Forelimb muscle (tissue), 1 donor: Measurements from ENCODE around the gene POLD4. TPM values are rescaled to one million over a fixed set of nuclear protein-coding genes. Genes with fewer than 3 reads are reported as not detected.
"Not testable (repeated sequence)": the region's sequence is repeated elsewhere in the genome, so short reads cannot be mapped to it uniquely, and the experiment has no call there.

Source experiments
- DNase-seq: peaks from one replicate; pipeline ENCODE4 v3.0.0-alpha.2; 2013; ENCODE audit warnings: low read depth
- polyA plus RNA-seq: library from polyadenylated mRNA; unstranded; fragments of 120-200 nt; gene quantifications from one replicate; pipeline ENCODE4 v1.2.1, GENCODE V29; 2013; ENCODE audit not compliant: insufficient read length

Gene POLD4
- polyA plus RNA-seq, 1 donor: 31.9 TPM

GRCh38 chr11:67354075-67355022 is 1.0 kb upstream of the POLD4 start:
- no peak for DNase-seq

GRCh38 chr11:67352546-67353316 is 615 bp downstream of the POLD4 start:
- no peak for DNase-seq

- no peak for DNase-seq
Observed at GRCh38 chr11:67351275-67352005, 1.9 kb downstream of the POLD4 start.

GRCh38 chr11:67349928-67350465 is 3.3 kb downstream of the POLD4 start:
- no peak for DNase-seq

GRCh38 chr11:67349457-67349856 is 3.9 kb downstream of the POLD4 start:
- no peak for DNase-seq

- no peak for DNase-seq
Observed at GRCh38 chr11:67349036-67349435, 4.3 kb downstream of the POLD4 start.

GRCh38 chr11:67347964-67348749 is 5.2 kb downstream of the POLD4 start:
- DNase-seq: no peak

GRCh38 chr11:67345920-67346819 is 7.2 kb downstream of the POLD4 start:
- no peak for DNase-seq

GRCh38 chr11:67345247-67345919 is 8.0 kb downstream of the POLD4 start:
- no peak for DNase-seq

GRCh38 chr11:67344264-67344663 is 9.1 kb downstream of the POLD4 start:
- no peak for DNase-seq

- no peak for DNase-seq
Observed at GRCh38 chr11:67337257-67337656, 16.1 kb downstream of the POLD4 start.

GRCh38 chr11:67332081-67332691 is 21.2 kb downstream of the POLD4 start:
- no peak for DNase-seq

- no peak for DNase-seq
Observed at GRCh38 chr11:67323526-67323925, 29.8 kb downstream of the POLD4 start.

- DNase-seq: no peak
Observed at GRCh38 chr11:67322049-67322448, 31.3 kb downstream of the POLD4 start.

- DNase-seq: no peak
Observed at GRCh38 chr11:67321313-67321871, 32.0 kb downstream of the POLD4 start.

GRCh38 chr11:67320691-67321090 is 32.7 kb downstream of the POLD4 start:
- no peak for DNase-seq

GRCh38 chr11:67320011-67320410 is 33.3 kb downstream of the POLD4 start:
- DNase-seq: no peak

- DNase-seq: not testable (repeated sequence)
Observed at GRCh38 chr11:67318876-67319275, 34.5 kb downstream of the POLD4 start.
